Fibroblast of skin of scalp (primary cell): ENCODE data around the gene AXIN2. TPM values are rescaled to one million over a fixed set of nuclear protein-coding genes. Genes with fewer than 3 reads are reported as not detected.

Experiments
- DNase-seq: peaks from one replicate; pipeline ENCODE4 v3.0.0-alpha.2; 2013
- polyA plus RNA-seq, 2 experiments: library from polyadenylated mRNA; unstranded; fragments of 120-200 nt; gene quantifications; one replicate each; pipeline ENCODE4 v1.2.1, GENCODE V29; 2013; ENCODE audit not compliant: insufficient read length in 2 of 2

The AXIN2 gene
- 8.2 TPM for polyA plus RNA-seq (2013, experiment 1 of 2; ENCODE audit: insufficient read length)
- 7.3 TPM for polyA plus RNA-seq (2013, experiment 2 of 2; ENCODE audit: insufficient read length)

GRCh38 chr17:65561452-65562205, at the start of gene AXIN2:
AXIN2 (minus strand) TSS chr17:65561648; CDS start chr17:65558620, 3,028 bp downstream.
- peak; percentile 93 for DNase-seq

- no peak for DNase-seq
Measured at GRCh38 chr17:65609749-65610148, 48.3 kb upstream of the AXIN2 start.

GRCh38 chr17:65609286-65609685, 47.8 kb upstream of the AXIN2 start:
- no peak for DNase-seq

- no peak for DNase-seq
Measured at GRCh38 chr17:65604070-65604469, 42.6 kb upstream of the AXIN2 start.

GRCh38 chr17:65601881-65602280, 40.4 kb upstream of the AXIN2 start:
- no peak for DNase-seq

GRCh38 chr17:65601145-65601544, 39.7 kb upstream of the AXIN2 start:
- DNase-seq, result no peak

GRCh38 chr17:65600518-65600917, 39.1 kb upstream of the AXIN2 start:
- no peak for DNase-seq

GRCh38 chr17:65599650-65600049, 38.2 kb upstream of the AXIN2 start:
- DNase-seq, result no peak

GRCh38 chr17:65598746-65599145, 37.3 kb upstream of the AXIN2 start:
- no peak for DNase-seq

GRCh38 chr17:65595071-65595656, 33.7 kb upstream of the AXIN2 start:
- DNase-seq, result peak; percentile 32

GRCh38 chr17:65593855-65594845, 32.7 kb upstream of the AXIN2 start:
- peak; percentile 59 for DNase-seq

GRCh38 chr17:65593092-65593854, 31.8 kb upstream of the AXIN2 start:
- DNase-seq, result no peak

GRCh38 chr17:65592125-65592965, 30.9 kb upstream of the AXIN2 start:
- DNase-seq, result no peak

GRCh38 chr17:65589321-65589720, 27.9 kb upstream of the AXIN2 start:
- no peak for DNase-seq

GRCh38 chr17:65588181-65588808, 26.8 kb upstream of the AXIN2 start:
- no peak for DNase-seq

- DNase-seq, result no peak
Measured at GRCh38 chr17:65587534-65588180, 26.2 kb upstream of the AXIN2 start.

GRCh38 chr17:65586899-65587298, 25.5 kb upstream of the AXIN2 start:
- no peak for DNase-seq

GRCh38 chr17:65584604-65585521, 23.4 kb upstream of the AXIN2 start:
- no peak for DNase-seq
